GM21381 (cell line): Measurements from ENCODE around the gene PIH1D1.

Source experiments
- ATAC-seq: cut with Tn5 transposase; IDR thresholded peaks from one replicate; pipeline ENCODE4 v1.9.1; 2021; ENCODE audit warnings: mild to moderate bottlenecking, moderate library complexity; ENCODE audit not compliant: unreplicated experiment

PIH1D1 gene

GRCh38 chr19:49421039-49421877 lies 30.4 kb downstream of the PIH1D1 start:
- no peak for ATAC-seq

- ATAC-seq: no peak
These were observed 31.4 kb downstream of the PIH1D1 start for GRCh38 chr19:49420227-49420626.

GRCh38 chr19:49419173-49419572 lies 32.4 kb downstream of the PIH1D1 start:
- no peak for ATAC-seq

GRCh38 chr19:49418511-49418910 lies 33.1 kb downstream of the PIH1D1 start:
- ATAC-seq: no peak

- ATAC-seq: no peak
These were observed 34.5 kb downstream of the PIH1D1 start for GRCh38 chr19:49417088-49417487.

GRCh38 chr19:49415810-49416200 lies 35.8 kb downstream of the PIH1D1 start:
- ATAC-seq: no peak

GRCh38 chr19:49415102-49415809 lies 36.4 kb downstream of the PIH1D1 start:
- no peak for ATAC-seq

GRCh38 chr19:49414256-49414655 lies 37.4 kb downstream of the PIH1D1 start:
- ATAC-seq: no peak

- no peak for ATAC-seq
These were observed 38.3 kb downstream of the PIH1D1 start for GRCh38 chr19:49413348-49413747.

GRCh38 chr19:49411681-49412326 lies 39.8 kb downstream of the PIH1D1 start:
- ATAC-seq: no peak

GRCh38 chr19:49409441-49410029 lies 42.1 kb downstream of the PIH1D1 start:
- ATAC-seq: no peak

GRCh38 chr19:49408816-49409440 lies 42.7 kb downstream of the PIH1D1 start:
- no peak for ATAC-seq

GRCh38 chr19:49407482-49408015 lies 44.1 kb downstream of the PIH1D1 start:
- ATAC-seq: no peak

GRCh38 chr19:49407079-49407478 lies 44.5 kb downstream of the PIH1D1 start:
- ATAC-seq: no peak

GRCh38 chr19:49403404-49404187 lies 48.0 kb downstream of the PIH1D1 start:
- ATAC-seq: no peak

GRCh38 chr19:49400029-49400428 lies 51.6 kb downstream of the PIH1D1 start:
- ATAC-seq: no peak

GRCh38 chr19:49398931-49399330 lies 52.7 kb downstream of the PIH1D1 start:
- no peak for ATAC-seq

GRCh38 chr19:49398001-49398615 lies 53.5 kb downstream of the PIH1D1 start:
- ATAC-seq: no peak

GRCh38 chr19:49396738-49397505 lies 54.7 kb downstream of the PIH1D1 start:
- ATAC-seq: no peak
